ENCODE results near the gene GLRX3. TPM values are rescaled to one million over a fixed set of nuclear protein-coding genes. Genes with fewer than 3 reads are reported as not detected.

Gene GLRX3
- total RNA-seq, 6 experiments from 2014 or later: 23.5 to 50.6 (median 33.4) TPM

- Histone ChIP-seq H3K36me3 (no peaks in the 10 kb centered on the region), H3K27ac (peak overlapping the region; percentile 19 to 84 (median 71)), H3K4me1 (peaks cover 0 to 14% (median 6%) of the 10 kb centered on the region in 4 donors), H3K27me3 (no peaks in the 10 kb centered on the region), H3K4me3 (peak overlapping the region; percentile 97 to 99 (median 98)), H3K9me3 (no peaks in the 10 kb centered on the region)
- intact Hi-C loops (cut with DNase I): no loop called here
- WGBS (ENCODE audit: insufficient coverage, low coverage, low lambda C conversion rate, missing lambda C conversion rate): 2% methylated on average over 6 of the region's 10 CpGs
- DNase-seq (no peak), ATAC-seq (peak in 2 of 4 donors; percentile 2 to 9)
- TF ChIP-seq CTCF (IDR thresholded peaks at IDR 0.05): no peak
- TF ChIP-seq POLR2A (IDR thresholded peaks at IDR 0.05): no peak
These were observed 878 bp downstream of the GLRX3 start for GRCh38 chr10:130137090-130137448.

- no peaks in the 10 kb centered on the region for H3K9me3 ChIP-seq
- TF ChIP-seq CTCF (IDR thresholded peaks at IDR 0.05) (no peak), POLR2A (IDR thresholded peaks at IDR 0.05) (no peak)
- peak overlapping the region; percentile 97 to 99 (median 98) for H3K4me3 ChIP-seq
- ATAC-seq (peak in 1 of 4 donors; percentile 4), DNase-seq (no peak)
- H3K36me3 ChIP-seq: no peaks in the 10 kb centered on the region
- H3K27me3 ChIP-seq: no peaks in the 10 kb centered on the region
- peak overlapping the region in 1 of 3 donors; percentile 84 for H3K27ac ChIP-seq
- WGBS (ENCODE audit: insufficient coverage, low coverage, low lambda C conversion rate, missing lambda C conversion rate): 73% methylated on average over 26 of the region's 28 CpGs
- peaks cover 0 to 14% (median 6%) of the 10 kb centered on the region in 4 donors for H3K4me1 ChIP-seq
- intact Hi-C loops (cut with DNase I): no loop called here
These were observed 1.7 kb downstream of the GLRX3 start for GRCh38 chr10:130137659-130138478.

GRCh38 chr10:130138479-130138866 lies 2.3 kb downstream of the GLRX3 start:
- intact Hi-C loops (cut with DNase I): no loop called here
- no peak overlapping the region for H3K27ac ChIP-seq
- H3K4me3 ChIP-seq: no peak overlapping the region
- no peaks in the 10 kb centered on the region for H3K36me3 ChIP-seq
- no peaks in the 10 kb centered on the region for H3K9me3 ChIP-seq
- no peaks in the 10 kb centered on the region for H3K27me3 ChIP-seq
- WGBS (ENCODE audit: insufficient coverage, low coverage, low lambda C conversion rate, missing lambda C conversion rate): 28% methylated on average over 3 of the region's 3 CpGs
- TF ChIP-seq CTCF (IDR thresholded peaks at IDR 0.05) (no peak), POLR2A (IDR thresholded peaks at IDR 0.05) (no peak)
- DNase-seq (no peak), ATAC-seq (peak in 1 of 4 donors; percentile 78)
- peaks cover 0 to 14% (median 6%) of the 10 kb centered on the region in 4 donors for H3K4me1 ChIP-seq

GRCh38 chr10:130140425-130140824 lies 4.2 kb downstream of the GLRX3 start:
- 94% methylated on average over 1 of the region's 1 CpG for WGBS (ENCODE audit: insufficient coverage, low coverage, low lambda C conversion rate, missing lambda C conversion rate)
- no peaks in the 10 kb centered on the region for H3K9me3 ChIP-seq
- no peaks in the 10 kb centered on the region for H3K36me3 ChIP-seq
- H3K27me3 ChIP-seq: no peaks in the 10 kb centered on the region
- no peak overlapping the region for H3K27ac ChIP-seq
- DNase-seq (no peak), ATAC-seq (no peak)
- no peak for TF ChIP-seq POLR2A (IDR thresholded peaks at IDR 0.05)
- no peak for TF ChIP-seq CTCF (IDR thresholded peaks at IDR 0.05)
- intact Hi-C loops (cut with DNase I): no loop called here
- H3K4me3 ChIP-seq: no peak overlapping the region
- H3K4me1 ChIP-seq: peaks cover 0 to 14% (median 6%) of the 10 kb centered on the region in 4 donors

Measured in right lobe of liver (tissue), 6 donors.